IPS DF 19.7 (cell line): Measurements from ENCODE around the gene TMEM150A.
"Not testable (repeated sequence)": the region's sequence is repeated elsewhere in the genome, so short reads cannot be mapped to it uniquely, and the experiment has no call there.

Experiments
- DNase-seq: peaks from one replicate; pipeline ENCODE4 v3.0.0-alpha.2; 2013; ENCODE audit warnings: low read depth, low spot score

TMEM150A gene

DNA sequence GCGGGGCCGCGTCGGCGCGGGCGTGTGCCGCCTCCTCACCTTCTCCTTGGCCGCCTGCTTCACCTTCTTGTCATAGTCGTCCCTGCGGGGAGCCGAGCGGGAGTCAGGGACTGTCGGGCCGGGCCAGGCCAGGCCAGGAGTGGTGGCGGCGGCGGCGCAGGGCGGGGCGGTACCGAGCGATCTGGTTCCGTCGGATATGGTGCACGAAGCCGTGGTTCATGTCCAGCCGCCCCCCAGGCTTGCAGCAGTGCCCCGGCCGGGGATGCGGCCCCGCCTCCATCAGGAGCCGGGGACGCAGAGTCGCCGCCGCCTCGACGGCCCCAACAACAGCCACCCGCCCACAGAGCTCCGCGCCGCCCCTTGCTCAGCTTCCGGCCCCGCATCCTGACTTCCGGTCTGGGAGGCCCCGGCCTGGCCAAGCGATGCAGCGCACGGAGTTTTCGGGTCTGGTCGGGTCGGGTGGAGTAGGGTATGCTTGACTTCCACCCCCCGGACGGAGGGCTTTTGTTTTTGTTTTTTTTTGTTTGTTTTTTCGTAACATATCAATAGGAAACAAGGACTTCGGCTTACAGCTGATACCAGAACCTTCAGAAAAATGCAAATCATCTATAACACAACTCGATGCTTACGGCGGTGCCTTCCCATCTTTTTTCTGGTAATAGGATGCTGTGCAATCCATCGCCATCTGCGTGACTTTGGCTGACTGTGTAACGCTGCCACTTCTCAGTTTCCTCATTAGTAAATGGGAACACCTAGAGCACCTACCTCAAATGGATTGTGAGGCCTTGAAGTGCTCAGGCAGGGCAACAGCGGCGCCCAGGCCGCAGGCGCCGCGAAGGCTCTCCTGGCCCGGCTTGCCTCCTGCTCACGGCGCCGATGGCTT is 9.4 kb upstream of the TMEM150A start, which contains the start of gene C2orf68:
TSS of gene C2orf68 (minus strand) at position 362 of the 883 bp plus-strand sequence. CDS start at position 280, 82 bp downstream.
- peak; percentile 71 for DNase-seq

- no peak for DNase-seq
Observed at GRCh38 chr2:85611217-85611704, 8.8 kb upstream of the TMEM150A start.

GRCh38 chr2:85607268-85608215 is 5.0 kb upstream of the TMEM150A start:
- no peak for DNase-seq

GRCh38 chr2:85606116-85606455 is 3.6 kb upstream of the TMEM150A start:
- DNase-seq, result no peak

GRCh38 chr2:85605406-85606115 is 3.1 kb upstream of the TMEM150A start:
- DNase-seq, result no peak

GRCh38 chr2:85604568-85605339 is 2.3 kb upstream of the TMEM150A start:
- DNase-seq, result no peak

GRCh38 chr2:85604133-85604444 is 1.6 kb upstream of the TMEM150A start:
- not testable (repeated sequence) for DNase-seq

DNA sequence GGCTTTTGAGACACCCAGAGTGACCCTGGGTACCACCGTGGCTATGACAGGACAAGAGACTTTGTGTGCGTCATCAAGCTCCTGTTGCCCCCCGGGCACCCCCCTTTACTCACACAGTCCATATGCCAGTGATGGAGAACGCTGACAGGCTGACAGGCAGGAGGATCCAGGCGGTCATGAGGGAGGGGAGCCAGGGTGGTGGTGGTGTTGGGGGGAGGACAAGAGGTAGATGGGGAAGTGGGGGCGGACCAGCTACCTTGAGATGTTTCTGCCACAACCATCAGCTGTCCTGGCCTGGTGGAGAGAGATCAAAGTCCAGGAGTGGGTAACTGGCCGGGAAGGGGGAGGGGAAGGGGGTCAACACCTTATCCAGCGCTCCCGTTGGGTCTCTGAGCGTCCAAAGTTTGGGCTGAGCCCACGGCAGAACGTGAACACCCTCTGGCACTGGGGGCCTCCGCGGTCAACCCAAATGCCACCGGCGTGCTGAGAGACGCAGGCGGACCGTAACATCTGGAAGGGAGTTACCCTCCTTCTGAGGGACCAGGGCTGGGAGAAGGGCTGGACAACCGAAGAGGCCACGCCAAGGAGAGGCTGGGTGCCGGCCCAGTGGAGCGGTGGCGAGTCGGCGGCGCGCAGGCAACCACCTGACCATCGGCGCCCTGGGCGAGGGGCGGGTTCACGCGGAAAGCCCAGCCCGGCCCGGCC is 575 bp downstream of the TMEM150A start:
- DNase-seq, result no peak

- no peak for DNase-seq
Observed at GRCh38 chr2:85600951-85601770, 1.3 kb downstream of the TMEM150A start.

GRCh38 chr2:85600235-85600575 is 2.3 kb downstream of the TMEM150A start:
- no peak for DNase-seq

- no peak for DNase-seq
Observed at GRCh38 chr2:85599468-85600234, 2.8 kb downstream of the TMEM150A start.

DNA sequence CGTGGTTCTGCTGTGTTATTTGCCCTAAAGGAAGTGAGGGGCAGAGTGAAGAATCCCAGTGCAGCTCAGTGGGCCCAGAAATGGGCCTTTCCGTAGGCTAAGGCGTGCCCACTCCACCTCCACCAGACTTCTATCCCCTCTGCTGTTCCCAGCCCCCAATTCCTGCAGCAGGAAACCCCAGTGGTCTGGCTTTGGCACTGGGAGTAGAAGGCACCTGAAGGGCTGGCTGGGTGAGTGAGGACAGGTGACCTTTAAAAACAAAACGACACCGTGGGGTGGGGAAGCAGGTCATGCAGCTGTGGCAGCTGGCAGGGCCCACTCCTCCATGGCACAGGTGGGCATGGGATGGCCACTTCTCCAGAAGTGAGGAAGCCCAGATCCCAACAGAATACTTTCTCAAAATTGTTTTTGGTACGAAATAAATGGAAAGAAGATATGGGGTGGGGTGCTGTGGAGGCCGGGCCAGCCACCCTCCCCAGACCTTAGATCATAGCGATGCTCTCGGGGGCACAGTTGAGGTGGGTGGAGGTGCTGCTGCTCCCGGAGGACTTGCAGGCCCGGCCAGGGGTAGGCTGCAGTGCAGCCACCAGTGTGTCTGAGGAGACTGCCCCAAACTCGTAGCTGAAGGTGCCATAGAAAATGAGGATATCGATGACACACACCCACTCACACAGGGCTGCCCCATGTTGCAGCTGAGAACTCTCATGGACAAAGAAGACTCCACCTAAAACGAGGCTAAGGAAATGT is 3.7 kb downstream of the TMEM150A start:
- DNase-seq, result no peak

- DNase-seq, result no peak
Observed at GRCh38 chr2:85597241-85597640, 5.3 kb downstream of the TMEM150A start.

- DNase-seq, result no peak
Observed at GRCh38 chr2:85596486-85597143, 5.9 kb downstream of the TMEM150A start.

GRCh38 chr2:85596026-85596333 is 6.5 kb downstream of the TMEM150A start:
- no peak for DNase-seq

DNA sequence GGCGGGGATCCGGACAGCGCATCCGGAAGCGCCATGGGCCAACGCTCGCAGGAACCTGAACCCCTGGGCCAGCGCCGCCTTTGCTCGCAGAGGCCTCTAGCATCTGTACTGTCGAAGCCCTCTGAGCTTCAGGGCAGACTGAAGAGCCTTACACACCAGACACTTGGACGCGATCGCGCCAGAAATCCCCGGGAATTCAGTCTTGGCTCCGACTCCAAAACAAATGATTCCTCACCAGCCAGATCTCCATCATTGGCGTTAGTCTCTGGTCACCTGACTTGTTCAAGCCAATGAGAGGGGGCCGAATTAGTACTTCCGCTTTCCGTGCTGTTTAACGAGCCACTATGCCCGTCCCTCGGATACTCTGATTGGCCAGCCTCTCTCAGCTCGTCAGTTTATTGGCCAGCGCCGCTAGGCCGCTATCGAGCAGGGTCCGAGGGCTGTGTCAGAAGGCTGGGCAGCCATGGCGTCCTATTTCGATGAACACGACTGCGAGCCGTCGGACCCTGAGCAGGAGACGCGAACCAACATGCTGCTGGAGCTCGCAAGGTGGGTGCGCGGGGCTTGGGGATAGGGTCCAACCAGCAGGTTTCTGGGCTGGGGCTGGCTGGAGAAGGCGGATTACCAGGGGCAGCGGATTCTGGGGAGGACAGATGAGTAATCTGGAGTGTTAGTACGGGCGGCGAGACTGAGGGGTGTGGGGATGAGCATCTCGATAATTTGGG is 7.0 kb downstream of the TMEM150A start, which contains the start of gene RNF181:
TSS of gene RNF181 (plus strand) at position 445 of the 725 bp plus-strand sequence. CDS start at position 464, 19 bp downstream.
- DNase-seq, result peak; percentile 93
